Neural progenitor cell (in vitro differentiated cells): Measurements from ENCODE around the gene GCNT2. TPM values are rescaled to one million over a fixed set of nuclear protein-coding genes. Genes with fewer than 3 reads are reported as not detected.
"Not testable (repeated sequence)": the region's sequence is repeated elsewhere in the genome, so short reads cannot be mapped to it uniquely, and the experiment has no call there.

Source experiments
- DNase-seq: peaks from one replicate; pipeline ENCODE4 v3.0.0-alpha.2; 2016; ENCODE audit warnings: low spot score
- H2AFZ ChIP-seq: fragments of 200-600 bp; sonication (generic); replicated peaks from 2 replicates; pipeline ENCODE4 v1.6.1; 2016; ENCODE audit warnings: antibody characterized with exemption
- H3F3A ChIP-seq: fragments of 200-600 bp; sonication (generic); 2 replicates; pipeline ENCODE4 v1.6.1; 2016; ENCODE audit warnings: antibody characterized with exemption, low read depth
- H3K27ac ChIP-seq: fragments of 200-600 bp; sonication (generic); 2 replicates; pipeline ENCODE4 v1.5.1; 2016; ENCODE audit warnings: mild to moderate bottlenecking
- H3K27me3 ChIP-seq: fragments of 200-600 bp; sonication (generic); 2 replicates; pipeline ENCODE4 v1.6.1; 2016; ENCODE audit warnings: mild to moderate bottlenecking, moderate library complexity
- H3K36me3 ChIP-seq: fragments of 200-600 bp; sonication (generic); 2 replicates; pipeline ENCODE4 v1.5.1; 2016
- H3K4me1 ChIP-seq: fragments of 200-600 bp; sonication (generic); 2 replicates; pipeline ENCODE4 v1.6.1; 2016; ENCODE audit warnings: mixed run types
- H3K4me2 ChIP-seq: fragments of 200-600 bp; sonication (generic); 2 replicates; pipeline ENCODE4 v1.6.1; 2016
- H3K4me3 ChIP-seq: fragments of 200-600 bp; sonication (generic); 2 replicates; pipeline ENCODE4 v1.5.1; 2016
- H3K79me2 ChIP-seq: fragments of 200-600 bp; sonication (generic); 2 replicates; pipeline ENCODE4 v1.6.1; 2016; ENCODE audit warnings: low read depth
- H3K9ac ChIP-seq: fragments of 200-600 bp; sonication (generic); 2 replicates; pipeline ENCODE4 v1.6.1; 2016
- H3K9me3 ChIP-seq: fragments of 200-600 bp; sonication (generic); 2 replicates; pipeline ENCODE4 v1.5.1; 2016; ENCODE audit warnings: low read depth
- H4K20me1 ChIP-seq: fragments of 200-600 bp; sonication (generic); 2 replicates; pipeline ENCODE4 v1.6.1; 2016; ENCODE audit warnings: low read depth
- H3K27ac Mint-ChIP-seq: 3 replicates; pipeline ENCODE4 v1.8.0; 2021; ENCODE audit warnings: mixed read lengths
- H3K27me3 Mint-ChIP-seq: 2 replicates; pipeline ENCODE4 v1.8.0; 2022; ENCODE audit warnings: low read depth, mild to moderate bottlenecking, inconsistent platforms, moderate library complexity, mixed read lengths; ENCODE audit not compliant: insufficient read depth
- H3K36me3 Mint-ChIP-seq: 3 replicates; pipeline ENCODE4 v1.8.0; 2021; ENCODE audit warnings: mixed read lengths
- H3K4me1 Mint-ChIP-seq: 3 replicates; pipeline ENCODE4 v1.8.0; 2021; ENCODE audit warnings: mixed read lengths
- H3K4me3 Mint-ChIP-seq: 3 replicates; pipeline ENCODE4 v1.8.0; 2021; ENCODE audit warnings: mild to moderate bottlenecking, moderate library complexity, mixed read lengths
- H3K9me3 Mint-ChIP-seq: 3 replicates; pipeline ENCODE4 v1.8.0; 2020; ENCODE audit warnings: mixed read lengths
- EZH2 ChIP-seq: fragments of 200-600 bp; sonication (generic); IDR thresholded peaks from 2 replicates; pipeline ENCODE4 v1.6.1; 2017; ENCODE audit warnings: antibody characterized with exemption, mild to moderate bottlenecking, moderate library complexity
- EZH2phosphoT487 ChIP-seq: fragments of 200-600 bp; sonication (generic); IDR thresholded peaks from 2 replicates; pipeline ENCODE4 v1.6.1; 2017; ENCODE audit warnings: antibody characterized with exemption
- total RNA-seq: library from RNA; depleted of rRNA; stranded (reverse); fragments of >200 nt; gene quantifications from 2 replicates; pipeline ENCODE4 v1.2.3, GENCODE V29; 2015; ENCODE audit warnings: low replicate concordance
- TF ChIP-seq, protein P1 (sequence below): fragments of 200-600 bp; sonication (generic); IDR thresholded peaks from 2 replicates; pipeline ENCODE4 v1.5.1; 2017; ENCODE audit warnings: antibody characterized with exemption, mild to moderate bottlenecking

Gene GCNT2
- total RNA-seq, 1 donor from 2014 or later, result 48.4 TPM

DNA sequence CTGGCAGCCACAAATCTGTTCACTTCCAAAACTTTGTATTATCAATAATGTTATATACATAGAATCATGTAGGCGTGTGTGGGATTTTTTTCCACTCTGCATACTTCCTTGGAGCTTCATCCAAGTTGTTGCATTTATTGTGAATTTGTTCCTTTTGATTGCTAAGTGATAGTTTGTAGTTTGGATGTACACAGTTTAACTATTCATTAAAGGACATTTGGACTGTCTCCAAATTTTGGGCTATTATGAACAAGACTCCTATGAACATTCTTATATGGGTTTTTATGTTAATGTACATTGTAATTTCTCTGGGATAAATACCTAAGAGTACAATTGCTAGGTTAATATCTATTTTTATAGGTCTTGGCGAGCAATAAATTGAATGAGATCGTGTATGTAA, 36.2 kb upstream of the GCNT2 start:
- Histone ChIP-seq H4K20me1 (no peaks in the 10 kb centered on the region), H3K27ac (no peak overlapping the region), H3K9ac (no peak overlapping the region), H3K4me3 (no peak overlapping the region), H3K79me2 (no peaks in the 10 kb centered on the region), H2AFZ (no peak overlapping the region), H3F3A (peaks cover 7% of the 10 kb centered on the region), H3K27me3 (peaks cover 18% of the 10 kb centered on the region), H3K4me2 (no peak overlapping the region), H3K4me1 (no peaks in the 10 kb centered on the region), H3K36me3 (no peaks in the 10 kb centered on the region), H3K9me3 (no peaks in the 10 kb centered on the region)
- Mint-ChIP-seq H3K36me3 (no peaks in the 10 kb centered on the region), H3K27ac (no peak overlapping the region), H3K9me3 (no peaks in the 10 kb centered on the region), H3K4me3 (no peak overlapping the region), H3K4me1 (peaks cover 2% of the 10 kb centered on the region), H3K27me3 (peaks cover 3% of the 10 kb centered on the region)
- TF ChIP-seq EZH2 (no peak), EZH2phosphoT487 (no peak)
- TF ChIP-seq, protein P1, sequence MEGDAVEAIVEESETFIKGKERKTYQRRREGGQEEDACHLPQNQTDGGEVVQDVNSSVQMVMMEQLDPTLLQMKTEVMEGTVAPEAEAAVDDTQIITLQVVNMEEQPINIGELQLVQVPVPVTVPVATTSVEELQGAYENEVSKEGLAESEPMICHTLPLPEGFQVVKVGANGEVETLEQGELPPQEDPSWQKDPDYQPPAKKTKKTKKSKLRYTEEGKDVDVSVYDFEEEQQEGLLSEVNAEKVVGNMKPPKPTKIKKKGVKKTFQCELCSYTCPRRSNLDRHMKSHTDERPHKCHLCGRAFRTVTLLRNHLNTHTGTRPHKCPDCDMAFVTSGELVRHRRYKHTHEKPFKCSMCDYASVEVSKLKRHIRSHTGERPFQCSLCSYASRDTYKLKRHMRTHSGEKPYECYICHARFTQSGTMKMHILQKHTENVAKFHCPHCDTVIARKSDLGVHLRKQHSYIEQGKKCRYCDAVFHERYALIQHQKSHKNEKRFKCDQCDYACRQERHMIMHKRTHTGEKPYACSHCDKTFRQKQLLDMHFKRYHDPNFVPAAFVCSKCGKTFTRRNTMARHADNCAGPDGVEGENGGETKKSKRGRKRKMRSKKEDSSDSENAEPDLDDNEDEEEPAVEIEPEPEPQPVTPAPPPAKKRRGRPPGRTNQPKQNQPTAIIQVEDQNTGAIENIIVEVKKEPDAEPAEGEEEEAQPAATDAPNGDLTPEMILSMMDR, result no peak
- no peak for DNase-seq

- TF ChIP-seq EZH2phosphoT487 (no peak), EZH2 (no peak)
- Mint-ChIP-seq H3K27me3 (peaks cover 3% of the 10 kb centered on the region), H3K4me3 (no peak overlapping the region), H3K9me3 (no peaks in the 10 kb centered on the region), H3K4me1 (no peaks in the 10 kb centered on the region), H3K27ac (no peak overlapping the region), H3K36me3 (no peaks in the 10 kb centered on the region)
- Histone ChIP-seq H3K4me2 (no peak overlapping the region), H3K79me2 (no peaks in the 10 kb centered on the region), H3F3A (peaks cover 7% of the 10 kb centered on the region), H3K36me3 (no peaks in the 10 kb centered on the region), H3K9ac (no peak overlapping the region), H3K4me3 (no peak overlapping the region), H2AFZ (no peak overlapping the region), H3K27ac (no peak overlapping the region), H4K20me1 (no peaks in the 10 kb centered on the region), H3K4me1 (no peaks in the 10 kb centered on the region), H3K9me3 (no peaks in the 10 kb centered on the region), H3K27me3 (peaks cover 18% of the 10 kb centered on the region)
- DNase-seq, result no peak
Measured at GRCh38 chr6:10485406-10485805, 35.7 kb upstream of the GCNT2 start.

- H4K20me1 ChIP-seq, result no peaks in the 10 kb centered on the region
- H3K27ac ChIP-seq, result no peak overlapping the region
- no peaks in the 10 kb centered on the region for H3K36me3 Mint-ChIP-seq
- H3K36me3 ChIP-seq, result no peaks in the 10 kb centered on the region
- no peak for DNase-seq
- peaks cover 3% of the 10 kb centered on the region for H3F3A ChIP-seq
- peaks cover 18% of the 10 kb centered on the region for H3K27me3 ChIP-seq
- H2AFZ ChIP-seq, result no peak overlapping the region
- H3K4me1 Mint-ChIP-seq, result no peaks in the 10 kb centered on the region
- H3K4me3 Mint-ChIP-seq, result no peak overlapping the region
- TF ChIP-seq EZH2phosphoT487, result no peak
- TF ChIP-seq, protein P1, result no peak
- TF ChIP-seq EZH2, result no peak
- no peak overlapping the region for H3K9ac ChIP-seq
- no peaks in the 10 kb centered on the region for H3K9me3 Mint-ChIP-seq
- H3K27ac Mint-ChIP-seq, result no peak overlapping the region
- H3K4me2 ChIP-seq, result no peak overlapping the region
- no peaks in the 10 kb centered on the region for H3K79me2 ChIP-seq
- no peaks in the 10 kb centered on the region for H3K4me1 ChIP-seq
- H3K9me3 ChIP-seq, result no peaks in the 10 kb centered on the region
- peaks cover 3% of the 10 kb centered on the region for H3K27me3 Mint-ChIP-seq
- H3K4me3 ChIP-seq, result no peak overlapping the region
Measured at GRCh38 chr6:10486215-10486614, 34.9 kb upstream of the GCNT2 start.

- not testable (repeated sequence) for H3K4me1 Mint-ChIP-seq, H3K9ac ChIP-seq, H3K4me3 Mint-ChIP-seq, H3K9me3 Mint-ChIP-seq, H3K27me3 Mint-ChIP-seq, H3K9me3 ChIP-seq, H3K4me2 ChIP-seq, H3F3A ChIP-seq, H3K79me2 ChIP-seq, H3K4me3 ChIP-seq, H4K20me1 ChIP-seq, DNase-seq, H3K4me1 ChIP-seq, H2AFZ ChIP-seq, H3K27ac Mint-ChIP-seq, H3K36me3 Mint-ChIP-seq, H3K27ac ChIP-seq, H3K36me3 ChIP-seq
- H3K27me3 ChIP-seq, result peaks cover 18% of the 10 kb centered on the region
Measured at GRCh38 chr6:10486944-10487588, 34.1 kb upstream of the GCNT2 start.
